Measurements from ENCODE around the gene DUS3L. TPM values are rescaled to one million over a fixed set of nuclear protein-coding genes. Genes with fewer than 3 reads are reported as not detected.
"Not testable (repeated sequence)": the region's sequence is repeated elsewhere in the genome, so short reads cannot be mapped to it uniquely, and the experiment has no call there.

DUS3L gene
- total and polyA plus RNA-seq, 4 donors, result 5.1 to 34.5 (median 26.6) TPM

DNA sequence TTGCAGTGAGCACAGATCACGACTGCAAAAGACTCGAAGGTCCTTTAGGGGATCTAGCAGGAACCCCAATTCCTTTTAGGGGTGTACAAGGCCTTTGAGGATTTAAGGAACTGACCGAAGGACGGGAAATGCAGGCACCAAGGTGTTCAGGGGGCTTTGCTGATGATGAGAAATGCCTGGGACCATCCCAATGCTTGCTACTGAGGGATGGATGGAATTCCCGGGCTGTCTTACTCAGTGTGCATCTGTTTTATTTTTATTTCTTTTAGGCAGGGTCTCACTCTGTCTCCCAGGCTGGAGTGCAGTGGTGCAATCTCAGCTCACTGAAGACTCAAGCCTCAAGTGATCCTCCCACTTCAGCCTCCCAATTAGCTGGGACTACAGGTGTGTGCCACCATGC is 17.7 kb downstream of the DUS3L start:
- WGBS, 2 donors, result 77 to 82% methylated on average over 5 of the region's 5 CpGs
- H3K4me1 ChIP-seq (ENCODE audit: control insufficient read depth in 1 of 2, insufficient read depth in 2 of 2, low read length in 2 of 2), result no peaks in the 10 kb centered on the region
- DNase-seq, result no peak
- no peaks in the 10 kb centered on the region for H3K9me3 ChIP-seq (ENCODE audit: control insufficient read depth, low read length)
- intact Hi-C loops (cut with DNase I), result no loop called here
- no peak for ATAC-seq (ENCODE audit: low FRiP score)
- H3K27ac ChIP-seq (ENCODE audit: low read depth in 1 of 2, low read length in 2 of 2), result no peak overlapping the region
- H3K36me3 ChIP-seq (ENCODE audit: control insufficient read depth in 1 of 2, insufficient read depth in 2 of 2, low read length in 1 of 2), result no peaks in the 10 kb centered on the region
- H3K27me3 ChIP-seq (ENCODE audit: control insufficient read depth in 1 of 2, insufficient read depth in 2 of 2, low read length in 1 of 2), result no peaks in the 10 kb centered on the region
- H3K4me3 ChIP-seq (ENCODE audit: low read length in 2 of 2), result no peak overlapping the region

DNA sequence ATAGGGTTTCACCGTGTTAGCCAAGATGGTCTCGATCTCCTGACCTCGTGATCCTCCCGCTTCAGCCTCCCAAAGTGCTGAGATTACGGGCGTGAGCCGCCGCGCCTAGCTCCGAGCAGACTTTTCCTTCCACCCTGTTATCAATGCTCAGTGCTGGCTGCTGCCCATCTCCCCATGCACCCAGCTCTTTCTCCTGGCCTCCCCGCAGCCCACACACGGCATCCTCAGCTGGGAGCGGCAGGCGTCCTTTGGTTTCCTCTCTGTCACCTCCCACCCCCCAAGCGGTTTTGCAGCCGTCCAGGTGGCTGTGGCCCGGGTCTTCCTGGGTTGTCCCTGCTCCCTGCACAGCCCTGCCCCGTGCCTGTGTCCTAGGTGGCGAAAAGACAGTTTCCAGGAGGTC is 18.5 kb downstream of the DUS3L start:
- 83 to 90% methylated on average over 19 of the region's 19 CpGs for whole genome bisulfite sequencing, 2 donors

GRCh38 chr19:5767949-5768348 is 23.0 kb downstream of the DUS3L start:
- intact Hi-C loops (cut with DNase I), result no loop called here
- ATAC-seq (ENCODE audit: low FRiP score) (no peak), DNase-seq (no peak)
- Histone ChIP-seq H3K27me3 (ENCODE audit: control insufficient read depth in 1 of 2, insufficient read depth in 2 of 2, low read length in 1 of 2) (no peaks in the 10 kb centered on the region), H3K36me3 (ENCODE audit: control insufficient read depth in 1 of 2, insufficient read depth in 2 of 2, low read length in 1 of 2) (no peaks in the 10 kb centered on the region), H3K27ac (ENCODE audit: low read depth in 1 of 2, low read length in 2 of 2) (no peak overlapping the region), H3K9me3 (ENCODE audit: control insufficient read depth, low read length) (no peaks in the 10 kb centered on the region), H3K4me3 (ENCODE audit: low read length in 2 of 2) (no peak overlapping the region), H3K4me1 (ENCODE audit: control insufficient read depth in 1 of 2, insufficient read depth in 2 of 2, low read length in 2 of 2) (no peaks in the 10 kb centered on the region)
- 95 to 96% methylated on average over 10 of the region's 10 CpGs for WGBS, 2 donors

More for the DNA sequence above, 18.5 kb downstream of the DUS3L start:
- ATAC-seq (ENCODE audit: low FRiP score) (no peak), DNase-seq (no peak)
- Histone ChIP-seq H3K36me3 (ENCODE audit: control insufficient read depth in 1 of 2, insufficient read depth in 2 of 2, low read length in 1 of 2) (no peaks in the 10 kb centered on the region), H3K9me3 (ENCODE audit: control insufficient read depth, low read length) (no peaks in the 10 kb centered on the region), H3K27me3 (ENCODE audit: control insufficient read depth in 1 of 2, insufficient read depth in 2 of 2, low read length in 1 of 2) (no peaks in the 10 kb centered on the region), H3K4me3 (ENCODE audit: low read length in 2 of 2) (no peak overlapping the region), H3K27ac (ENCODE audit: low read depth in 1 of 2, low read length in 2 of 2) (no peak overlapping the region), H3K4me1 (ENCODE audit: control insufficient read depth in 1 of 2, insufficient read depth in 2 of 2, low read length in 2 of 2) (no peaks in the 10 kb centered on the region)
- intact Hi-C loops (cut with DNase I), result no loop called here

GRCh38 chr19:5765220-5765619 is 25.7 kb downstream of the DUS3L start:
- DNase-seq, result no peak
- H3K27me3 ChIP-seq (ENCODE audit: control insufficient read depth in 1 of 2, insufficient read depth in 2 of 2, low read length in 1 of 2), result no peaks in the 10 kb centered on the region
- ATAC-seq (ENCODE audit: low FRiP score), result no peak
- H3K36me3 ChIP-seq (ENCODE audit: control insufficient read depth in 1 of 2, insufficient read depth in 2 of 2, low read length in 1 of 2), result no peaks in the 10 kb centered on the region
- H3K4me1 ChIP-seq (ENCODE audit: control insufficient read depth in 1 of 2, insufficient read depth in 2 of 2, low read length in 2 of 2), result no peaks in the 10 kb centered on the region
- H3K9me3 ChIP-seq (ENCODE audit: control insufficient read depth, low read length), result no peaks in the 10 kb centered on the region
- no peak overlapping the region for H3K4me3 ChIP-seq (ENCODE audit: low read length in 2 of 2)
- intact Hi-C loops (cut with DNase I), result no loop called here
- 94% methylated on average over 3 of the region's 3 CpGs for WGBS, 2 donors
- H3K27ac ChIP-seq (ENCODE audit: low read depth in 1 of 2, low read length in 2 of 2), result no peak overlapping the region

- ATAC-seq (ENCODE audit: low FRiP score), result no peak
Measured at GRCh38 chr19:5762608-5763217, 28.2 kb downstream of the DUS3L start.

DNA sequence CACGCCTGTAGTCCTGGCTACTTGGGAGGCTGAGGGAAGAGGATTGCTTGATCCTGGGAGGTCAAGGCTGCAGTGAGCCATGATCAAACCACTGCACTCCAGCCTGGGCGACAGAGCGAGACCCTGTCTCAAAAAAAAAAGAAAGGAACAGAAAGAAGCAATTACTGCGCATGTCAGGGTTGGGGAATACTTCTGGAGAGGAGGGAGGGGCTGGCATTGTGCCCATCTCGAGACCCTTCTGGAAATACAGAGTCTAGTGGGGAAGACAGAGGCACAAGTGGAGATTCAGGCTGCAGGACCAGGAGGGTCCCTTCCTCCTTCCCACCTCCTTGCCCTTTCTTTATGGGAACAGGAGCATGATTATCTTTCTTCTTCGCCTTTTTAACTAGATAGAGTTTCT is 37.2 kb downstream of the DUS3L start:
- intact Hi-C loops (cut with DNase I), result no loop called here
- 75 to 78% methylated on average over 6 of the region's 6 CpGs for WGBS, 2 donors

More at GRCh38 chr19:5762608-5763217, 28.2 kb downstream of the DUS3L start:
- Histone ChIP-seq H3K4me3 (ENCODE audit: low read length in 2 of 2) (no peak overlapping the region), H3K9me3 (ENCODE audit: control insufficient read depth, low read length) (no peaks in the 10 kb centered on the region), H3K27me3 (ENCODE audit: control insufficient read depth in 1 of 2, insufficient read depth in 2 of 2, low read length in 1 of 2) (no peaks in the 10 kb centered on the region), H3K27ac (ENCODE audit: low read depth in 1 of 2, low read length in 2 of 2) (no peak overlapping the region), H3K4me1 (ENCODE audit: control insufficient read depth in 1 of 2, insufficient read depth in 2 of 2, low read length in 2 of 2) (no peaks in the 10 kb centered on the region), H3K36me3 (ENCODE audit: control insufficient read depth in 1 of 2, insufficient read depth in 2 of 2, low read length in 1 of 2) (no peaks in the 10 kb centered on the region)
- intact Hi-C loops (cut with DNase I), result no loop called here
- DNase-seq, result no peak
- WGBS, 2 donors, result 91 to 93% methylated on average over 5 of the region's 5 CpGs

DNA sequence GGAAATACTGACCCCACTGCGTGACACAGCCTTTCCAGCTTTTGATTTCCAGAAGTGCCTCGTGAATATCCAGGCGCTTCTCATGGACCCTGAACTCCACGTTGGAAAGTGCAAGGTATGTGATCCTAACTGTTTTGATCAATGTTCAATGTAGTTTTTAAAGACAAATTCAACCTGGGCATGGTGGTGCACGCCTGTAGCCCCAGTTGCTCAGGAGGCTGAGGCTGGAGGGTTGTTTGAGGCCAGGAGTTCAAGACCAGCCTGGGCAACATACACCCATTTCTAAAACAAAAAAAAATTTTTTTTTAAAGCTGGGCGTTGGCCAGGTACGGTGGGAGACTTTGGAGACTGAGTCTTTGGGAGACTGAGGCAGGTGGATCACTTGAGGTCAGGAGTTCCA is 39.3 kb downstream of the DUS3L start:
- Histone ChIP-seq H3K9me3 (ENCODE audit: control insufficient read depth, low read length) (no peaks in the 10 kb centered on the region), H3K4me1 (ENCODE audit: control insufficient read depth in 1 of 2, insufficient read depth in 2 of 2, low read length in 2 of 2) (no peaks in the 10 kb centered on the region), H3K4me3 (ENCODE audit: low read length in 2 of 2) (no peak overlapping the region), H3K27me3 (ENCODE audit: control insufficient read depth in 1 of 2, insufficient read depth in 2 of 2, low read length in 1 of 2) (no peaks in the 10 kb centered on the region), H3K27ac (ENCODE audit: low read depth in 1 of 2, low read length in 2 of 2) (no peak overlapping the region), H3K36me3 (ENCODE audit: control insufficient read depth in 1 of 2, insufficient read depth in 2 of 2, low read length in 1 of 2) (no peaks in the 10 kb centered on the region)
- intact Hi-C loops (cut with DNase I), result no loop called here
- 78 to 82% methylated on average over 7 of the region's 7 CpGs for WGBS, 2 donors
- no peak for ATAC-seq (ENCODE audit: low FRiP score)
- no peak for DNase-seq

More for the DNA sequence above, 37.2 kb downstream of the DUS3L start:
- Histone ChIP-seq H3K27me3 (ENCODE audit: control insufficient read depth in 1 of 2, insufficient read depth in 2 of 2, low read length in 1 of 2) (no peaks in the 10 kb centered on the region), H3K36me3 (ENCODE audit: control insufficient read depth in 1 of 2, insufficient read depth in 2 of 2, low read length in 1 of 2) (no peaks in the 10 kb centered on the region), H3K9me3 (ENCODE audit: control insufficient read depth, low read length) (no peaks in the 10 kb centered on the region), H3K4me1 (ENCODE audit: control insufficient read depth in 1 of 2, insufficient read depth in 2 of 2, low read length in 2 of 2) (no peaks in the 10 kb centered on the region), H3K27ac (ENCODE audit: low read depth in 1 of 2, low read length in 2 of 2) (no peak overlapping the region), H3K4me3 (ENCODE audit: low read length in 2 of 2) (no peak overlapping the region)
- DNase-seq (no peak), ATAC-seq (ENCODE audit: low FRiP score) (no peak)

- Histone ChIP-seq H3K27me3 (ENCODE audit: control insufficient read depth in 1 of 2, insufficient read depth in 2 of 2, low read length in 1 of 2) (no peaks in the 10 kb centered on the region), H3K4me1 (ENCODE audit: control insufficient read depth in 1 of 2, insufficient read depth in 2 of 2, low read length in 2 of 2) (no peaks in the 10 kb centered on the region), H3K27ac (ENCODE audit: low read depth in 1 of 2, low read length in 2 of 2) (no peak overlapping the region), H3K4me3 (ENCODE audit: low read length in 2 of 2) (no peak overlapping the region), H3K36me3 (ENCODE audit: control insufficient read depth in 1 of 2, insufficient read depth in 2 of 2, low read length in 1 of 2) (no peaks in the 10 kb centered on the region), H3K9me3 (ENCODE audit: control insufficient read depth, low read length) (no peaks in the 10 kb centered on the region)
- ATAC-seq (ENCODE audit: low FRiP score) (no peak), DNase-seq (no peak)
- intact Hi-C loops (cut with DNase I), result no loop called here
- 86% methylated on average over 5 of the region's 5 CpGs for WGBS, 2 donors
Measured at GRCh38 chr19:5749505-5749904, 41.5 kb downstream of the DUS3L start.

GRCh38 chr19:5748920-5749319 is 42.0 kb downstream of the DUS3L start:
- ATAC-seq (ENCODE audit: low FRiP score); H3K27ac ChIP-seq (ENCODE audit: low read depth in 1 of 2, low read length in 2 of 2); DNase-seq; intact Hi-C loops (cut with DNase I); H3K27me3 ChIP-seq (ENCODE audit: control insufficient read depth in 1 of 2, insufficient read depth in 2 of 2, low read length in 1 of 2); H3K36me3 ChIP-seq (ENCODE audit: control insufficient read depth in 1 of 2, insufficient read depth in 2 of 2, low read length in 1 of 2); H3K4me1 ChIP-seq (ENCODE audit: control insufficient read depth in 1 of 2, insufficient read depth in 2 of 2, low read length in 2 of 2); H3K9me3 ChIP-seq (ENCODE audit: control insufficient read depth, low read length); H3K4me3 ChIP-seq (ENCODE audit: low read length in 2 of 2): not testable (repeated sequence)
- WGBS, 2 donors, result 32 to 36% methylated on average over 6 of the region's 6 CpGs

All from aorta (tissue), 5 donors.